Transverse colon (tissue), 4 donors: ENCODE data around the gene ZNF628. TPM values are rescaled to one million over a fixed set of nuclear protein-coding genes. Genes with fewer than 3 reads are reported as not detected.
A peak's percentile ranks its signal among the peaks of the same experiment; 100 is the strongest.

Experiments used
- DNase-seq: peaks from one replicate; pipeline ENCODE4 v3.0.0-alpha.2; 2019
- H3K27ac ChIP-seq, 4 donors: fragments of 200-600 bp; sonication (generic); 2 replicates each; pipeline ENCODE4 v1.5.1; 2016 to 2018; ENCODE audit warnings: inconsistent platforms in 4 of 4
- H3K27me3 ChIP-seq: fragments of 200-600 bp; sonication (generic); 2 replicates; pipeline ENCODE4 v1.5.1; 2017; ENCODE audit warnings: inconsistent platforms
- H3K36me3 ChIP-seq, 4 donors: fragments of 200-600 bp; sonication (generic); 2 replicates each; pipeline ENCODE4 v1.5.1; 2017 to 2019; ENCODE audit warnings: inconsistent platforms in 4 of 4
- H3K4me1 ChIP-seq, 4 donors: fragments of 200-600 bp; sonication (generic); 2 replicates each; pipeline ENCODE4 v1.5.1; 2017 to 2020; ENCODE audit warnings: inconsistent platforms in 4 of 4
- H3K4me3 ChIP-seq, 4 donors: fragments of 200-600 bp; sonication (generic); 1 replicate in 1 of 4; 2 replicates in 3 of 4; pipeline versions ENCODE4 v1.5.1 to v1.6.1; 2017 to 2019; ENCODE audit warnings: inconsistent platforms in 4 of 4
- H3K9me3 ChIP-seq, 2 donors: fragments of 200-600 bp; sonication (generic); 2 replicates each; pipeline ENCODE4 v1.5.1; 2017 to 2019; ENCODE audit warnings: inconsistent platforms in 2 of 2
- CTCF ChIP-seq, 5 experiments: fragments of 200-600 bp in 3 of 5; fragments of 450-650 bp in 2 of 5; sonication (generic) in 3 of 5; IDR thresholded peaks; 1 replicate in 2 of 5; 2 replicates in 3 of 5; pipeline ENCODE4 v1.5.1; 2016 to 2017; ENCODE audit warnings: antibody characterized with exemption in 5 of 5, inconsistent platforms in 3 of 5, mild to moderate bottlenecking in 2 of 5, moderate library complexity in 1 of 5
- EP300 ChIP-seq: sonication (generic); formaldehyde crosslinking; IDR thresholded peaks from one replicate; pipeline ENCODE4 v1.6.1; 2017; ENCODE audit warnings: antibody characterized with exemption, low read depth
- POLR2A ChIP-seq: fragments of 450-650 bp; IDR thresholded peaks from one replicate; pipeline ENCODE4 v1.6.1; 2016; ENCODE audit warnings: antibody characterized with exemption, mild to moderate bottlenecking, moderate library complexity
- POLR2AphosphoS5 ChIP-seq, 3 donors: sonication (generic); formaldehyde crosslinking; IDR thresholded peaks; one replicate each; pipeline ENCODE4 v1.6.1; 2016; ENCODE audit warnings: antibody characterized with exemption in 3 of 3
- WGBS, 2 donors: methylation state at CpG; one replicate each; pipeline ENCODE4 v1.1.5; 2018; ENCODE audit warnings: low coverage in 1 of 2; 5-methylcytosine and 5-hydroxymethylcytosine counted together
- in situ Hi-C, 4 donors: fragments of 200-750 bp; cut with MboI; loops; one replicate each; pipeline versions ENCODE4 v1.15.0 to v1.15.1; 2017; ENCODE audit warnings: low sequenced_read_pairs in 3 of 4, low pct_ligation_motif_present in 1 of 4, low pct_unique_long_range_greater_than_20kb in 1 of 4
- intact Hi-C: fragments of 100-400 bp; cut with DNase I; formaldehyde crosslinking; loops from one replicate; pipeline ENCODE4 v1.15.1; 2023; ENCODE audit warnings: low total_unique reads
- total RNA-seq, 4 donors: library from RNA; depleted of rRNA; stranded (reverse); fragments of >200 nt; gene quantifications; one replicate each; pipeline ENCODE4 v1.1.0, GENCODE V29; 2016

ZNF628 gene
- total RNA-seq, 4 donors from 2014 or later = 5.9 to 7.6 (median 6.4) TPM

- peak overlapping the region in 2 of 4 donors; percentile 3 to 32 for H3K4me3 ChIP-seq
- no peaks in the 10 kb centered on the region for H3K9me3 ChIP-seq
- H3K27me3 ChIP-seq = peaks cover 34% of the 10 kb centered on the region
- peaks cover 6 to 20% (median 16%) of the 10 kb centered on the region in 4 donors for H3K4me1 ChIP-seq
- DNase-seq = no peak
- H3K27ac ChIP-seq = no peak overlapping the region
- WGBS, 2 donors = 24 to 60% methylated on average over 1 to 44 of the region's 57 CpGs
- intact Hi-C loops = loop anchor here (1.0 kb wide), 1 partner anchor 70 kb away; no protein-coding TSS in a partner anchor
- H3K36me3 ChIP-seq = no peaks in the 10 kb centered on the region
- in situ Hi-C loops = no loop called here
- TF ChIP-seq POLR2AphosphoS5 (IDR thresholded peaks at IDR 0.05) (no peak), EP300 (no peak), CTCF (IDR thresholded peaks at IDR 0.05) (no peak), POLR2A (no peak)
These were observed 24.3 kb upstream of the ZNF628 start for GRCh38 chr19:55451965-55452748.

DNA sequence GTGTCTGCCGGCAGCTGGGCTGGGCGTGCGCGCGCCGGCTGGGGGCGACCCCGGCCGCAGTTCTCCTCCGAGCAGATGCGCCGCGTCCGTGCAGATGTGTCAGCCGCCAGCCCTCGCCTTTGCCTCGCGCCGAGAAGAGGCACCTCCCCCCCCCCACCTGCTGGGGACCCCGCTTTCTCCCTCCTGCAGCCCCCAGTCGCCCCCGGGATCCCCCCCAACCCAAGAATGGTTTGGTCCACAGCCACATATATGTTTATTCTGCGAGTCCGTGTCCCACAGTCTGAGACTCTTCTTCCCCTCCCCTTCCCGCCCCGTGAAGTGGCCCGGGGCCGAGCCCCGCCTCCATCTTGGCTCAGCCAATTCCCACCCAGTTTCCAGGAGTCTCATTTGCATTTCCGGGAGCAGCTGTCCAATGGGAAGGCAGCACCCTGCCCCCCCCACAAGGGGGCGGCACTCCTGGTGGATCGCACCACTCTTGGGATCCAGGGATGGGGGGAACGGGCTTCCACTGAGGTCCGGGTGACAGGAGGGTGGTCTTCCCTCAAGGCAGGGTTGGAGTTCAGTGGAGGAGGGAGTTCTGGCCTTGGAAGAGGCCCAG is 23.6 kb upstream of the ZNF628 start:
- peak; percentile 46 for DNase-seq
- in situ Hi-C loops = no loop called here
- Histone ChIP-seq H3K36me3 (no peaks in the 10 kb centered on the region), H3K9me3 (no peaks in the 10 kb centered on the region), H3K27ac (no peak overlapping the region), H3K27me3 (peaks cover 34% of the 10 kb centered on the region), H3K4me1 (peaks cover 6 to 20% (median 16%) of the 10 kb centered on the region in 4 donors), H3K4me3 (peak overlapping the region in 2 of 4 donors; percentile 3 to 32)
- WGBS, 2 donors = 53% methylated on average over 30 of the region's 34 CpGs; no CpG with 5 or more reads in 1 of the 2 donors
- intact Hi-C loops = no loop called here
- peak in 1 of 5 experiments; percentile 5 for TF ChIP-seq CTCF (IDR thresholded peaks at IDR 0.05)
- TF ChIP-seq POLR2AphosphoS5 (IDR thresholded peaks at IDR 0.05) = no peak

DNA sequence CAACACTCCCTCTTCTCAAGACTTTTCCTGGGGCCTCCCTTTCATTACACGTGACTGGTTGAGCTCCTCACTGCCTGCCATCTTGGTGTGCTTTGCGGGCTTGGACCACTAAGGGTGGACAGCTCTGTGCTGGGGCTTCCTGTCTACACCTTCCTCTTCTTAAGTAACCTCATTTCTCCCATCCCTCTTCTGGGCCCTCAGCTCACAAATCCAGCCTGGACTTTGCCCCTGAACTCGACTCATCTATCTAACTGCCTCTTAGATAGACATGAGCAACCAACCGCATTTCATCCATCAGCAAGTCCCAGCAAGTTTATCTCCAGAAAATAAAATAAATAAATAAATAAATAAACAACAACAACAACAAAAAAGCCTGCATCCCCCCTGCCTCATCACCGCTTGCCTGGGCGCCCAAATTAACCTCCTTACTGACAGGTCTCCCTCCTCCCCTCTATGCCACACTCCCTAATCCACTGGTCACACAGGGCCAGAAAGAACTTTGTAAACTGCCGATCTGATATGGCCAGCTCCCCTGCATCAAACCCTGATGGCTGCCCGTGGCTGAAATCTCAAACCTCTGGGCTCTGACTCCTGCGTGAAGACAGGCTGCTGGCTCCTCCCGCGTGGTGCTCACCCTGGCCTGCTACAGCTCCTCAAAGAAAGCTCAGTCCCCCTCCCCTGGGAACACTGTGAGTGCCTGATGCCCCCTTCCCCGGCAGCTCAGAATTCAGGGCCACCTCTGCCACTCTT is 22.7 kb upstream of the ZNF628 start:
- no peaks in the 10 kb centered on the region for H3K9me3 ChIP-seq
- TF ChIP-seq POLR2A = no peak
- no peak for TF ChIP-seq EP300
- no peak for TF ChIP-seq CTCF (IDR thresholded peaks at IDR 0.05)
- no peak for TF ChIP-seq POLR2AphosphoS5 (IDR thresholded peaks at IDR 0.05)
- in situ Hi-C loops (no loop called here), intact Hi-C loops (no loop called here)
- H3K4me3 ChIP-seq = no peak overlapping the region
- H3K36me3 ChIP-seq = no peaks in the 10 kb centered on the region
- no peak for DNase-seq
- H3K4me1 ChIP-seq = peaks cover 6 to 20% (median 16%) of the 10 kb centered on the region in 4 donors
- WGBS, 2 donors = 90 to 94% methylated on average over 2 to 12 of the region's 12 CpGs
- H3K27ac ChIP-seq = no peak overlapping the region
- peaks cover 34% of the 10 kb centered on the region for H3K27me3 ChIP-seq

- WGBS, 2 donors = 73% methylated on average over 14 of the region's 14 CpGs; no CpG with 5 or more reads in 1 of the 2 donors
- Histone ChIP-seq H3K9me3 (no peaks in the 10 kb centered on the region), H3K27ac (no peak overlapping the region), H3K27me3 (peaks cover 27% of the 10 kb centered on the region), H3K4me1 (peaks cover 6 to 24% (median 18%) of the 10 kb centered on the region in 4 donors), H3K36me3 (no peaks in the 10 kb centered on the region), H3K4me3 (no peak overlapping the region)
- intact Hi-C loops (no loop called here), in situ Hi-C loops (no loop called here)
- TF ChIP-seq CTCF (IDR thresholded peaks at IDR 0.05) (peak; percentile 31 to 55 (median 44)), EP300 (no peak)
- no peak for DNase-seq
These were observed 21.6 kb upstream of the ZNF628 start for GRCh38 chr19:55454787-55455243.
